Activated CD8-positive, alpha-beta memory T cell treated with anti-CD3 and anti-CD28 coated beads, Interleukin-2, amount 50 U/mL, for 24 hours (primary cell): ENCODE measurements around the gene AXL.
"Not testable (repeated sequence)": the region's sequence is repeated elsewhere in the genome, so short reads cannot be mapped to it uniquely, and the experiment has no call there.

Experiments
- DNase-seq: peaks from one replicate; pipeline ENCODE4 v3.0.0-alpha.2; 2020; ENCODE audit errors: extremely low read depth

The AXL gene

GRCh38 chr19:41276231-41276630 is 57.2 kb downstream of the AXL start:
- DNase-seq, result no peak

GRCh38 chr19:41278478-41278877 is 59.5 kb downstream of the AXL start:
- no peak for DNase-seq

- DNase-seq, result no peak
Measured at GRCh38 chr19:41288673-41289530, 69.9 kb downstream of the AXL start.

- DNase-seq, result not testable (repeated sequence)
Measured at GRCh38 chr19:41289814-41290213, 70.8 kb downstream of the AXL start.

GRCh38 chr19:41294393-41294792 is 75.4 kb downstream of the AXL start:
- no peak for DNase-seq

GRCh38 chr19:41295499-41295898 is 76.5 kb downstream of the AXL start:
- DNase-seq, result no peak

GRCh38 chr19:41296433-41296871 is 77.4 kb downstream of the AXL start:
- no peak for DNase-seq

GRCh38 chr19:41297628-41298347 is 78.8 kb downstream of the AXL start:
- DNase-seq, result no peak

GRCh38 chr19:41298348-41298964 is 79.4 kb downstream of the AXL start:
- no peak for DNase-seq

- DNase-seq, result no peak
Measured at GRCh38 chr19:41299046-41299754, 80.2 kb downstream of the AXL start.

- DNase-seq, result no peak
Measured at GRCh38 chr19:41299755-41300089, 80.7 kb downstream of the AXL start.

GRCh38 chr19:41300555-41300954 is 81.5 kb downstream of the AXL start:
- DNase-seq, result no peak

- DNase-seq, result peak; percentile 56
Measured at GRCh38 chr19:41302624-41303351, 83.8 kb downstream of the AXL start.

- DNase-seq, result no peak
Measured at GRCh38 chr19:41303954-41304353, 84.9 kb downstream of the AXL start.

- DNase-seq, result no peak
Measured at GRCh38 chr19:41304706-41305483, 85.9 kb downstream of the AXL start.

GRCh38 chr19:41305927-41306793 is 87.1 kb downstream of the AXL start:
- DNase-seq, result no peak

GRCh38 chr19:41307090-41307875 is 88.3 kb downstream of the AXL start:
- DNase-seq, result no peak

GRCh38 chr19:41307954-41308449 is 89.0 kb downstream of the AXL start:
- no peak for DNase-seq
